GM12878 (cell line): ENCODE measurements around the gene ZNF791. TPM values are rescaled to one million over a fixed set of nuclear protein-coding genes. Genes with fewer than 3 reads are reported as not detected.

ENCODE experiments used
- ATAC-seq: fragments of 200-7000 bp; cut with Tn5 transposase; 3 replicates; pipeline ENCODE4 v1.9.1; 2020; ENCODE audit warnings: mild to moderate bottlenecking, moderate library complexity
- BruUV-seq: library from RNA; stranded (reverse); fragments of 400-500 nt; replicated peaks from 2 replicates; lab custom pipeline; 2021; lab: Mats Ljungman, UMichigan
- CTCF ChIA-PET: fragments of 300-600 bp; sonication (Branson Sonifier 250); formaldehyde crosslinking; extraction: SDS; loops from one replicate; lab custom pipeline; 2021; ENCODE audit warnings: inconsistent platforms; lab: Yijun Ruan, JAX
- POLR2A ChIA-PET: fragments of 350-600 bp; formaldehyde crosslinking; extraction: SDS; loops from one replicate; lab custom pipeline; 2021; ENCODE audit warnings: inconsistent platforms; lab: Charles Lee
- RAD21 ChIA-PET: fragments of 300-600 bp; sonication (Branson Sonifier 250); formaldehyde crosslinking; loops from one replicate; lab custom pipeline; 2023; ENCODE audit warnings: antibody characterized with exemption; ENCODE audit not compliant: unreplicated experiment; lab: Charles Lee
- SMC1A ChIA-PET: fragments of 300-600 bp; sonication (Branson Sonifier 250); formaldehyde crosslinking; loops from one replicate; lab custom pipeline; 2023; ENCODE audit not compliant: unreplicated experiment, uncharacterized antibody; lab: Charles Lee
- DNase-seq: peaks from one replicate; pipeline ENCODE4 v3.0.0-alpha.2; 2011; ENCODE audit warnings: low read depth, low spot score
- FAIRE-seq: peaks from 3 replicates; lab custom pipeline; 2011; peaks lifted over from hg19 to GRCh38; lab: Jason Lieb, UNC
- H2AFZ ChIP-seq: 2 replicates; pipeline ENCODE4 v1.6.0; 2011; ENCODE audit warnings: low read depth, low read length, control low read depth; ENCODE audit not compliant: control insufficient read depth
- H3K27ac ChIP-seq: 2 replicates; pipeline ENCODE4 v1.5.1; 2011; ENCODE audit warnings: control low read depth; ENCODE audit not compliant: control insufficient read depth, insufficient read depth
- H3K27me3 ChIP-seq, 2 experiments: replicated peaks in 1 of 2; 2 replicates each; pipeline versions ENCODE4 v1.6.0 to v1.6.1; 2011; ENCODE audit warnings: low read length in 1 of 2; ENCODE audit not compliant: control insufficient read depth in 2 of 2, insufficient read depth in 2 of 2
- H3K36me3 ChIP-seq, 2 experiments: 2 replicates each; pipeline ENCODE4 v1.5.1; 2011; ENCODE audit warnings: low read length in 1 of 2; ENCODE audit not compliant: control insufficient read depth in 2 of 2, insufficient read depth in 2 of 2
- H3K4me1 ChIP-seq: 2 replicates; pipeline ENCODE4 v1.6.1; 2011; ENCODE audit warnings: mild to moderate bottlenecking, low read length, moderate library complexity, mixed read lengths; ENCODE audit not compliant: control insufficient read depth, insufficient read depth
- H3K4me2 ChIP-seq: 2 replicates; pipeline ENCODE4 v1.6.0; 2011; ENCODE audit warnings: control low read depth; ENCODE audit not compliant: control insufficient read depth, insufficient read depth
- H3K4me3 ChIP-seq: fragments of 200-600 bp; sonication (generic); 2 replicates; pipeline ENCODE4 v1.5.1; 2016
- H3K79me2 ChIP-seq: 2 replicates; pipeline ENCODE4 v1.6.0; 2011; ENCODE audit warnings: low read length; ENCODE audit not compliant: control insufficient read depth, insufficient read depth
- H3K9ac ChIP-seq: 2 replicates; pipeline ENCODE4 v1.8.0; 2011; ENCODE audit warnings: low read length, control low read depth, mixed read lengths; ENCODE audit not compliant: control insufficient read depth, insufficient read depth
- H3K9me3 ChIP-seq: replicated peaks from 3 replicates; pipeline ENCODE4 v1.5.1; 2011; ENCODE audit warnings: mild to moderate bottlenecking, low read length; ENCODE audit not compliant: control insufficient read depth, insufficient read depth
- H4K20me1 ChIP-seq: 2 replicates; pipeline ENCODE4 v1.6.0; 2011; ENCODE audit not compliant: control insufficient read depth, insufficient read depth
- CUX1 ChIP-seq: IDR thresholded peaks from 2 replicates; pipeline ENCODE4 v1.6.1; 2012; ENCODE audit warnings: improper control_type of control experiment, low read depth, low read length; ENCODE audit not compliant: insufficient replicate concordance
- KAT2A ChIP-seq: conservative IDR thresholded peaks from 2 replicates; pipeline ENCODE4 v1.6.1; 2011; ENCODE audit warnings: low read depth, low read length; ENCODE audit not compliant: control insufficient read depth
- POLR2AphosphoS5 ChIP-seq: IDR thresholded peaks from 2 replicates; pipeline ENCODE4 v1.6.1; 2011; ENCODE audit warnings: mild to moderate bottlenecking, low read length, inconsistent platforms
- WGBS: methylation state at CpG from one replicate; pipeline ENCODE4 v1.1.6; 2016; ENCODE audit warnings: low lambda C conversion rate; ENCODE audit not compliant: insufficient replicate concordance, insufficient coverage; ENCODE audit errors: missing lambda C conversion rate; 5-methylcytosine and 5-hydroxymethylcytosine counted together
- in situ Hi-C: fragments of 300-500 bp; cut with MboI; formaldehyde crosslinking; loops from 9 replicates; pipeline ENCODE4 v1.14.3; 2018; ENCODE audit warnings: mixed read lengths
- intact Hi-C: fragments of 100-400 bp; cut with micrococcal nuclease; formaldehyde crosslinking; loops from one replicate; pipeline ENCODE4 v1.14.2; 2022; ENCODE audit not compliant: unreplicated experiment
- polyA plus RNA-seq, 11 experiments: library from polyadenylated mRNA; depleted of rRNA in 4 of 11; unstranded in 6 of 11; stranded (reverse) in 5 of 11; fragments of >200 nt; fragmentation: Nextera tagmentation in 4 of 11; fragmentation: Illumina TruSeq in 1 of 11; extraction: Ambion mirVana in 4 of 11; extraction: Trizol in 1 of 11; gene quantifications; 1 replicate in 1 of 11; 2 replicates in 10 of 11; pipeline versions ENCODE4 v1.2.1 to v1.2.3, GENCODE V29; 2011 to 2016; ENCODE audit warnings: inconsistent platforms in 2 of 11, missing spikeins in 2 of 11, low read depth in 1 of 11
- total RNA-seq, 4 experiments: library from RNA; depleted of rRNA in 3 of 4; stranded (reverse); fragments of >200 nt in 3 of 4; fragmentation: Illumina TruSeq in 1 of 4; extraction: Trizol in 1 of 4; gene quantifications; 2 replicates each; pipeline versions ENCODE4 v1.2.1 to v1.2.3, GENCODE V29; 2013 to 2021

Gene ZNF791
- total and polyA plus RNA-seq, 10 of the 15 experiments (the other 5 are each of a cell fraction or from before 2014, with no cell fraction given) = 7.5 to 24.0 (median 11.8) TPM

- no peak for TF ChIP-seq CUX1
These were observed 59.6 kb downstream of the ZNF791 start (continued) for GRCh38 chr19:12670159-12670928.

GRCh38 chr19:12672744-12673143 is 62.0 kb downstream of the ZNF791 start:
- no peak overlapping the region for H3K4me2 ChIP-seq
- in situ Hi-C loops (loop anchor here (5.0 kb wide), 1 partner anchor 110 kb away; no protein-coding TSS in a partner anchor), intact Hi-C loops (loop anchor here (1.0 to 5.0 kb wide), 2 partner anchors 108 to 470 kb away; no protein-coding TSS in a partner anchor)
- H3K27ac ChIP-seq = no peak overlapping the region
- H4K20me1 ChIP-seq = no peaks in the 10 kb centered on the region; the same call in 1 of the 2 replicates
- no peak overlapping the region for H3K9ac ChIP-seq
- no peak overlapping the region for H2AFZ ChIP-seq
- H3K27me3 ChIP-seq = no peaks in the 10 kb centered on the region
- no TSS peak for BruUV-seq
- RAD21 ChIA-PET = interaction anchor here (1.5 to 2.1 kb wide), 3 partner anchors 62 to 112 kb away, joined by 3 to 9 read pairs (median 5); no protein-coding TSS in a partner anchor
- H3K9me3 ChIP-seq = no peaks in the 10 kb centered on the region
- SMC1A ChIA-PET = interaction anchor here (0.7 to 1.6 kb wide), 4 partner anchors 16 to 111 kb away, joined by 3 to 10 read pairs (median 4); no protein-coding TSS in a partner anchor
- peaks cover 24 to 25% of the 10 kb centered on the region in 2 experiments; a peak in 3 of 4 replicates for H3K36me3 ChIP-seq
- H3K79me2 ChIP-seq = peaks cover 22% of the 10 kb centered on the region
- 64% methylated on average over 9 of the region's 10 CpGs for WGBS
- ATAC-seq (no peak), FAIRE-seq (no peak), DNase-seq (no peak)
- H3K4me3 ChIP-seq = no peak overlapping the region
- H3K4me1 ChIP-seq = peaks cover 13% of the 10 kb centered on the region
- POLR2A ChIA-PET = no interaction called here
- TF ChIP-seq POLR2AphosphoS5 (0 out of 2 replicates have a peak, but pooled peaks have one; percentile 15), KAT2A (no peak)
- CTCF ChIA-PET = interaction anchor here (0.6 to 2.9 kb wide), 12 partner anchors 8 to 684 kb away, joined by 3 to 16 read pairs (median 4); no protein-coding TSS in a partner anchor
